22Rv1 (cell line): ENCODE results near the gene TMIGD2.
"Not testable (repeated sequence)": the region's sequence is repeated elsewhere in the genome, so short reads cannot be mapped to it uniquely, and the experiment has no call there.

Source experiments
- H3K27ac ChIP-seq: fragments of 450-650 bp; 2 replicates; pipeline ENCODE4 v1.5.1; 2017
- CTCF ChIP-seq: fragments of 450-650 bp; IDR thresholded peaks from 2 replicates; pipeline ENCODE4 v1.5.1; 2017; ENCODE audit warnings: mild to moderate bottlenecking
- ZFX ChIP-seq: fragments of 450-650 bp; IDR thresholded peaks from 2 replicates; pipeline ENCODE4 v1.6.1; 2017; ENCODE audit warnings: antibody characterized with exemption, borderline replicate concordance

The TMIGD2 gene

GRCh38 chr19:4292515-4292914 lies 9.7 kb downstream of the TMIGD2 start:
- H3K27ac ChIP-seq: no peak overlapping the region
- TF ChIP-seq ZFX: no peak
- TF ChIP-seq CTCF: no peak

DNA sequence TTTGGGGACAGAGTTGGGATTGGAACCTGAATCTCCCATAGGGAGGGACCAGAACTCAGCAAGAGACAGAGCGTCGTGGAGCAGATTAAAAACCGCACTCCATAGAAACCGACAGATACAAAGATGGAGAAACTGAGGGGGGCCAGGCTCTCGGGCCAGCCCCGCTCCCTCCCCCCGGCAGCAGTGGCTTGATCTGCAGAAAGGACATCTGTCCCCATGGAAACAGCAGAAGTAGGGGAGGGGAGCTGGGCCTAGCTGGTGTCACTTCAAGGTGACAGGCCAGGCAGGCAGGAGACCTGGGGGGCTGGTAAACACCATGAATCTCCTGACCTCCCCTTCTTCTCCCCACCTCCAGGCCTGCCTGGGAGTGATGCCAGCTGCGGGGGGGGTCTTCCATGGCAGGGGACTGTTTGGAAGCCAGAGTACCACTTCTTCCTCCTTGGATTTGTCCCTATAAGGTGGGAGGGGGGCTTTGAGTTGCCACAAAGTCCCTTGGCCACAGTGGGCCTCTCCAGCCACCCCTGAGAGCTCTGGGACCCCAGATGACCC lies 10.9 kb downstream of the TMIGD2 start:
- TF ChIP-seq CTCF (no peak), ZFX (no peak)
- H3K27ac ChIP-seq: no peak overlapping the region

GRCh38 chr19:4288091-4288777 lies 14.0 kb downstream of the TMIGD2 start:
- TF ChIP-seq CTCF (no peak), ZFX (no peak)
- H3K27ac ChIP-seq: no peak overlapping the region

- H3K27ac ChIP-seq: not testable (repeated sequence)
These were observed 16.0 kb downstream of the TMIGD2 start for GRCh38 chr19:4286141-4286540.

DNA sequence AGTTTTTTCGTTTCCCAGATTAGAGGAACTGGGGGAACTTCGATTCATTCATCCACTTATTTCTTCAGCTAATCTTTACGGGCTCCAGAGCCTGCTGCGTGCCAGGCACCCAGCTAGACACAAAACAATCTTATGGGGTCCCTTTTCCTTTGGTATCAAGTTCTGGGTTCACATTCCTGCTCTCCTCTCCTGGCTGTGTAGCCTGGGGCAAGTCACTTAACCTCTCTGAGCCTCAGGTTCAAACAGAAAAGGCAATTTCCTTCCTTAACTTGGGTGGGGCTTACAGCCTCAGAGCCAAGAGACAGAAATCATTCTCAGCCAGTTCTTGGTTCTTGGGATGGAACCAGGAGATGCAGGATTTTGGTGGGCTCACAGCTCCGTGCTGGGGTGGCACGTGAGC lies 17.2 kb downstream of the TMIGD2 start:
- TF ChIP-seq CTCF (no peak), ZFX (no peak)
- H3K27ac ChIP-seq: peak overlapping the region; percentile 69

GRCh38 chr19:4284176-4284958 lies 17.8 kb downstream of the TMIGD2 start:
- no peak for TF ChIP-seq ZFX
- TF ChIP-seq CTCF: no peak
- H3K27ac ChIP-seq: peak overlapping the region; percentile 69

- TF ChIP-seq CTCF: peak; percentile 45; the same call in 1 of the 2 replicates
- TF ChIP-seq ZFX: no peak
- H3K27ac ChIP-seq: no peak overlapping the region
These were observed 22.4 kb downstream of the TMIGD2 start for GRCh38 chr19:4279530-4280422.
